Esophagus squamous epithelium (tissue), 4 donors: ENCODE results near the gene SHISAL1.

ENCODE experiments used
- CTCF ChIP-seq, 6 experiments: fragments of 450-650 bp in 4 of 6; fragments of 200-600 bp in 2 of 6; sonication (generic) in 2 of 6; IDR thresholded peaks; one replicate each; pipeline ENCODE4 v1.5.1; 2016 to 2019; ENCODE audit warnings: antibody characterized with exemption in 6 of 6, mild to moderate bottlenecking in 4 of 6, moderate library complexity in 4 of 6
- POLR2A ChIP-seq, 4 donors: fragments of 450-650 bp; IDR thresholded peaks; one replicate each; pipeline ENCODE4 v1.6.1; 2017; ENCODE audit warnings: antibody characterized with exemption in 4 of 4, mild to moderate bottlenecking in 4 of 4, moderate library complexity in 3 of 4

- TF ChIP-seq CTCF (IDR thresholded peaks at IDR 0.05) (no peak), POLR2A (IDR thresholded peaks at IDR 0.05) (no peak)
These were observed 27.8 kb upstream of the SHISAL1 start for GRCh38 chr22:44340271-44341239.
